AG04450 (cell line): Measurements from ENCODE around the gene SMCR8. TPM values are rescaled to one million over a fixed set of nuclear protein-coding genes. Genes with fewer than 3 reads are reported as not detected.

ENCODE experiments used
- CTCF ChIA-PET: fragments of 300-600, 350-600 bp; formaldehyde crosslinking; extraction: SDS; loops from one replicate; lab custom pipeline; 2022; ENCODE audit warnings: antibody characterized with exemption, inconsistent platforms; lab: Charles Lee
- POLR2A ChIA-PET: fragments of 350-600 bp; formaldehyde crosslinking; extraction: SDS; loops from one replicate; lab custom pipeline; 2021; ENCODE audit warnings: antibody characterized with exemption, inconsistent platforms; lab: Yijun Ruan, JAX
- DNase-seq: peaks from one replicate; pipeline ENCODE4 v3.0.0-alpha.2; 2011; ENCODE audit warnings: low read depth, low spot score
- H3K27ac ChIP-seq: one replicate; pipeline ENCODE4 v1.5.1; 2012; ENCODE audit warnings: low read depth, low read length, control low read depth
- H3K27me3 ChIP-seq: one replicate; pipeline ENCODE4 v1.6.0; 2012; ENCODE audit warnings: low read length; ENCODE audit not compliant: control insufficient read depth, insufficient read depth
- H3K4me3 ChIP-seq: 2 replicates; pipeline ENCODE4 v1.5.1; 2011; ENCODE audit warnings: mild to moderate bottlenecking, low read depth, low read length, control low read depth
- H3K9me3 ChIP-seq: 2 replicates; pipeline ENCODE4 v1.5.1; 2012; ENCODE audit warnings: low read length; ENCODE audit not compliant: control insufficient read depth, insufficient read depth
- polyA plus RNA-seq: library from polyadenylated mRNA; depleted of rRNA; stranded (reverse); fragments of >200 nt; gene quantifications from 2 replicates; pipeline ENCODE4 v1.2.3, GENCODE V29; 2011
- TF ChIP-seq, protein P1 (sequence below): IDR thresholded peaks from 2 replicates; pipeline ENCODE4 v1.5.1; 2011; ENCODE audit warnings: low read depth, low read length, control low read depth, inconsistent platforms

SMCR8 gene
- polyA plus RNA-seq, 1 experiment: 8.5 TPM

DNA sequence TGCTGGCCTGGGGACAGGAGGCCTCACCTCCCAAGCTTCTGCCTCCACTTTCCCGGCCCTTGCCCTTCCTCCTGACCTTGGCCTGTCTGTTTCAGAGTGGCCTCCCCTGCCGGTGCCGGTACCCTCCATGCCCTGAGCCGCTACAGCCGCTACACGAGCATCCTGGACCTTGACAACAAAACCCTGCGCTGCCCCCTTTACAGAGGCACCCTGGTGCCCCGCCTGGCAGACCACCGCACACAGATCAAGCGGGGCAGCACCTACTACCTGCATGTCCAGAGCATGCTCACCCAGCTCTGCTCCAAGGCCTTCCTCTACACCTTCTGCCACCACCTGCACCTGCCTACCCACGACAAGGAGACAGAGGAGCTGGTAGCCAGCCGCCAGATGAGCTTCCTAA, 7.4 kb downstream of the SMCR8 start:
- TF ChIP-seq, protein P1, sequence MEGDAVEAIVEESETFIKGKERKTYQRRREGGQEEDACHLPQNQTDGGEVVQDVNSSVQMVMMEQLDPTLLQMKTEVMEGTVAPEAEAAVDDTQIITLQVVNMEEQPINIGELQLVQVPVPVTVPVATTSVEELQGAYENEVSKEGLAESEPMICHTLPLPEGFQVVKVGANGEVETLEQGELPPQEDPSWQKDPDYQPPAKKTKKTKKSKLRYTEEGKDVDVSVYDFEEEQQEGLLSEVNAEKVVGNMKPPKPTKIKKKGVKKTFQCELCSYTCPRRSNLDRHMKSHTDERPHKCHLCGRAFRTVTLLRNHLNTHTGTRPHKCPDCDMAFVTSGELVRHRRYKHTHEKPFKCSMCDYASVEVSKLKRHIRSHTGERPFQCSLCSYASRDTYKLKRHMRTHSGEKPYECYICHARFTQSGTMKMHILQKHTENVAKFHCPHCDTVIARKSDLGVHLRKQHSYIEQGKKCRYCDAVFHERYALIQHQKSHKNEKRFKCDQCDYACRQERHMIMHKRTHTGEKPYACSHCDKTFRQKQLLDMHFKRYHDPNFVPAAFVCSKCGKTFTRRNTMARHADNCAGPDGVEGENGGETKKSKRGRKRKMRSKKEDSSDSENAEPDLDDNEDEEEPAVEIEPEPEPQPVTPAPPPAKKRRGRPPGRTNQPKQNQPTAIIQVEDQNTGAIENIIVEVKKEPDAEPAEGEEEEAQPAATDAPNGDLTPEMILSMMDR: no peak
- Histone ChIP-seq H3K4me3 (no peak overlapping the region), H3K9me3 (no peaks in the 10 kb centered on the region), H3K27ac (no peak overlapping the region), H3K27me3 (no peaks in the 10 kb centered on the region)
- ChIA-PET POLR2A (interaction anchor here (0.6 kb wide), 1 partner anchor 732 kb away, joined by 5 read pairs; no protein-coding TSS in a partner anchor), CTCF (no interaction called here)
- DNase-seq: no peak

DNA sequence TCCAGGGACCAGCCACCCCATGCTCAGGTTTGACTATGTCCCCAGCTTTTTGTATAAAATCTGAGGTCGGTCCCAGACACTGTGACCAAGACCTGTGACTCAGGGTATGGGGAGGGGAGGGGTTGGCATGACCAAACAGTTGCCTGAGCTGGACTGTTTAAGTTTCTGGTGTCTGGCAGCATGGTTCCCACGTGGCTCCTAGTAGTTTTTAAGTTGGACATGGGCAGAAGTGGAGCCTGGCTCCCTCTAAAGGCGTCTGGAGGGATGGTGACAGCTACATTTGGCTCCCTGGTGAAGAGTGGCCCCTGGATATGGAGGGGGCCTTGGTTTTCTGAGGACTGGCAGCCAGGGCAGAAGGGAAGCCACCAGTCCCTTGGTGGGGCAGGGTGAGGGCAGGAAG, 7.9 kb downstream of the SMCR8 start:
- ChIA-PET POLR2A (no interaction called here), CTCF (no interaction called here)
- Histone ChIP-seq H3K27me3 (no peaks in the 10 kb centered on the region), H3K4me3 (no peak overlapping the region), H3K9me3 (no peaks in the 10 kb centered on the region), H3K27ac (no peak overlapping the region)
- DNase-seq: no peak
- TF ChIP-seq, protein P1: peak; percentile 14; the same call in 1 of the 2 replicates

DNA sequence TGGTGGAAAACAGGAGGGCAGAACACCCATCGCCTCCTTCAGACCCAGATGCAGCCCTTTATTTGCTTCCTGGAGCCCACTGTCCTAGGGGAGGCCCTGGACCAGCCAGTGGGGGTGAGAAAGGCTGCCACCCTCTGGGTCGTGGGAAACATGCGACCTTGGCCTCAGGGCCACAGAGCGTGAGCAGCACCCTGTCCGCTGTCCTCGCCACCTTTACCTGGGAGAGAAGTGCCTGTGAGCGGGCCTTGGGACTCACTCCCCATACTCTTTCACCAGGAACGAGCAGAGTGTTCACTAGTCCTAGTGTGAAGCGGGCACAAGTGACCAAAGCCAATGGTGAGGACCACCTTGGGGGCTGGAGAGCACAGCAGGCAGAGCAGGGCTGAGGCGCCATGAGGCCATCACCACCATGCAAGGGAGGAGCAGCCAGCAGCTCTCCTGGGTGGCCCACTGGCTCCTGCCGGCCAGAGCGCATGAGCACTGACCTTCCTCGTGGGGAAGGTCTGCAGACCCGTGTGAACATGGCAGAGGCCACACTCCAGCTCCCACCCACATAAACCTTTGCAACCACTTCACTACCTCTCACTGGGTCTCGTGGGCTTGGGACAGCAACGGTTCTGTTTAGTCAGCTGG, 8.5 kb downstream of the SMCR8 start:
- TF ChIP-seq, protein P1: no peak
- POLR2A ChIA-PET: no interaction called here
- CTCF ChIA-PET: no interaction called here

DNA sequence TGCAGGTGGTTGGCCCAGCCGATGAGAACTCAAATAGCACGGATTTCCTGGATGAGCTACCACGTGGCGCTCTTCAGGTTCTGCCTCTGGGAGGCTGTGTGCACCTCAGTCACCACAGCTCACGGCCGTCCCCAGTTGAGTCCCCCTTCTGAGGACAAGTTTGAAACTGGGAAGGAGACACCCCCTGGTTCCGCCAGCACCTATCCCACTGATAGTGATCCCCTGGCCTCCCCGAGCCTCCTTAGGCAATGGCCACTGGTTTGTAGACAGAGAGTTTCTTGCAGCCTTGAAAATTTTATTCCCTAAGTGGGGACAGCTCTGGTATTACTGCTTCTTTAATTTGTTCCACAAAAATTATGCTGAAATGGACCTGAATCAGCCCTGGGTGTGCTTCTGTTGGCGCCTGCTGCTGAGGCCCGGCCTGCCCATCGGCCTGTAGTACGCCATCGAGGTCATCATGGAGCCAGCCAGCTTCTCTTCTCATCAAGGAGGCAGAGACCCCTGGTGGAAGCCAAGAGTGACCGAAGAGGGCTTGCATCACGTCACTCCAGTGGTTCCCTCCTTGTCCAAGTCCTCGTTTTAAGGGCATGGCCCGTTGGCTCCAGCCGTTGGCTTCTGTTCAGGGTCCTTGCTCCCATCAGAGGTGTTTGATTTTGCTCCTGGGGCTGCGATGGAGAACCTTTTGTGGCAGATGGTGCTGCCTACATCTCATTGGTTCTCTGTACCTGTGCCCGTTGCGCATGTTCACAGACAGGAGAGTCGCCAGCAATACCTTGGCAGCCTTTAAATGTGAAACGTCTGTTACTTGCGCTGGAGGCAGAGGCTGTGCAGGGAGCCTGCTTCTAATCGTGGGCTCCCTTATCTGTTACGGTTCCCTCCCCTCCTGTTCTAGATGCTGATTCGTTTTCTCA, 9.3 kb downstream of the SMCR8 start:
- CTCF ChIA-PET: no interaction called here
- Histone ChIP-seq H3K9me3 (no peaks in the 10 kb centered on the region), H3K27me3 (no peaks in the 10 kb centered on the region), H3K4me3 (no peak overlapping the region), H3K27ac (no peak overlapping the region)
- no peak for DNase-seq
- POLR2A ChIA-PET: no interaction called here
- TF ChIP-seq, protein P1: no peak

More for the DNA sequence above, 8.5 kb downstream of the SMCR8 start:
- no peaks in the 10 kb centered on the region for H3K27me3 ChIP-seq
- H3K4me3 ChIP-seq: no peak overlapping the region
- H3K9me3 ChIP-seq: no peaks in the 10 kb centered on the region
- no peak for DNase-seq
- no peak overlapping the region for H3K27ac ChIP-seq

DNA sequence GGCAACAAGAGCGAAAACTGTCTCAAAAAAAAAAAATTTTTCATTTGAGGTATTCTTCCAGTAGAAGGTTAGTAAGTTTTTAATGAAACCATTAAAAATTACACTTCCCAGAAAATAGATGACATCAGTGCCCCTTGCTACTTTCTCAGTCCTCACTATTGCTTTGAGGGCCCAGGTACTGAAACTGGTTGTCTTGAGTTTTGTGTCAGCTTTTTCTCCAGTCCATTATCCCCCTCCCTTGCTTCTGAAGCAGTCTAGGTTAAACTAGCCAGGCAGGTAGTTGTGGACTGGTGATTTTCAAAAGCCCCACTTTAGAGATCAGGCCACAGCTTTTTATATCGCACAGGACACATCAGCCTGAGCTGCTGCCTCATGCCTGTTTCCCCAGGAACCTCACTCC, 10.9 kb downstream of the SMCR8 start:
- no peak for DNase-seq
- no peaks in the 10 kb centered on the region for H3K9me3 ChIP-seq
- ChIA-PET CTCF (no interaction called here), POLR2A (no interaction called here)
- no peak overlapping the region for H3K27ac ChIP-seq
- TF ChIP-seq, protein P1: no peak
- no peak overlapping the region for H3K4me3 ChIP-seq
- H3K27me3 ChIP-seq: no peaks in the 10 kb centered on the region
